Measurements from ENCODE around the gene ZSCAN9.

GRCh38 chr6:28251661-28252008, 26.6 kb downstream of the ZSCAN9 start:
- TF ChIP-seq POLR2AphosphoS5 (IDR thresholded peaks at IDR 0.05; ENCODE audit: low read depth, low read length), result no peak
- no peak for TF ChIP-seq POLR2A (IDR thresholded peaks at IDR 0.05; ENCODE audit: low read depth, low read length)
